ENCODE results near the gene KCTD19.

Gene KCTD19

GRCh38 chr16:67346341-67346740, 19.8 kb upstream of the KCTD19 start:
- Mint-ChIP-seq H3K4me3 (no peak overlapping the region), H3K36me3 (ENCODE audit: insufficient read depth) (peaks cover 2% of the 10 kb centered on the region), H3K27ac (ENCODE audit: low read depth) (no peak overlapping the region), H3K9me3 (no peaks in the 10 kb centered on the region), H3K27me3 (no peaks in the 10 kb centered on the region), H3K4me1 (no peaks in the 10 kb centered on the region)
- ATAC-seq (replicated peaks; ENCODE audit: extremely low read depth, poor library complexity, severe bottlenecking) = no peak
- DNase-seq (ENCODE audit: low spot score in 2 of 2) = no peak

GRCh38 chr16:67345401-67345800, 18.9 kb upstream of the KCTD19 start:
- no peak overlapping the region for H3K27ac Mint-ChIP-seq (ENCODE audit: low read depth)
- peaks cover 2% of the 10 kb centered on the region for H3K36me3 Mint-ChIP-seq (ENCODE audit: insufficient read depth)
- no peaks in the 10 kb centered on the region for H3K4me1 Mint-ChIP-seq
- no peak overlapping the region for H3K4me3 Mint-ChIP-seq
- H3K9me3 Mint-ChIP-seq = no peaks in the 10 kb centered on the region
- H3K27me3 Mint-ChIP-seq = no peaks in the 10 kb centered on the region
- ATAC-seq (replicated peaks; ENCODE audit: extremely low read depth, poor library complexity, severe bottlenecking) = no peak
- no peak for DNase-seq (ENCODE audit: low spot score in 2 of 2)

- ATAC-seq (replicated peaks; ENCODE audit: extremely low read depth, poor library complexity, severe bottlenecking) (no peak), DNase-seq (ENCODE audit: low spot score in 2 of 2) (no peak)
- no peaks in the 10 kb centered on the region for H3K4me1 Mint-ChIP-seq
- H3K36me3 Mint-ChIP-seq (ENCODE audit: insufficient read depth) = peaks cover 2% of the 10 kb centered on the region
- H3K27ac Mint-ChIP-seq (ENCODE audit: low read depth) = no peak overlapping the region
- no peak overlapping the region for H3K4me3 Mint-ChIP-seq
- H3K27me3 Mint-ChIP-seq = no peaks in the 10 kb centered on the region
- no peaks in the 10 kb centered on the region for H3K9me3 Mint-ChIP-seq
Measured at GRCh38 chr16:67342616-67343015, 16.1 kb upstream of the KCTD19 start.

GRCh38 chr16:67341250-67341649, 14.7 kb upstream of the KCTD19 start:
- ATAC-seq (replicated peaks; ENCODE audit: extremely low read depth, poor library complexity, severe bottlenecking) = no peak
- no peak overlapping the region for H3K4me3 Mint-ChIP-seq

GRCh38 chr16:67339453-67339852, 12.9 kb upstream of the KCTD19 start:
- Mint-ChIP-seq H3K9me3 (no peaks in the 10 kb centered on the region), H3K4me1 (no peaks in the 10 kb centered on the region), H3K4me3 (no peak overlapping the region), H3K27me3 (no peaks in the 10 kb centered on the region), H3K36me3 (ENCODE audit: insufficient read depth) (peaks cover 2% of the 10 kb centered on the region), H3K27ac (ENCODE audit: low read depth) (no peak overlapping the region)
- DNase-seq (ENCODE audit: low spot score in 2 of 2) = no peak
- ATAC-seq (replicated peaks; ENCODE audit: extremely low read depth, poor library complexity, severe bottlenecking) = no peak

More at GRCh38 chr16:67341250-67341649, 14.7 kb upstream of the KCTD19 start:
- H3K9me3 Mint-ChIP-seq = no peaks in the 10 kb centered on the region
- peaks cover 2% of the 10 kb centered on the region for H3K36me3 Mint-ChIP-seq (ENCODE audit: insufficient read depth)
- DNase-seq (ENCODE audit: low spot score in 2 of 2) = no peak
- H3K4me1 Mint-ChIP-seq = no peaks in the 10 kb centered on the region
- no peak overlapping the region for H3K27ac Mint-ChIP-seq (ENCODE audit: low read depth)
- H3K27me3 Mint-ChIP-seq = no peaks in the 10 kb centered on the region

GRCh38 chr16:67336648-67337047, 10.1 kb upstream of the KCTD19 start:
- ATAC-seq (replicated peaks; ENCODE audit: extremely low read depth, poor library complexity, severe bottlenecking) = no peak
- Mint-ChIP-seq H3K36me3 (ENCODE audit: insufficient read depth) (peaks cover 2% of the 10 kb centered on the region), H3K27me3 (no peaks in the 10 kb centered on the region), H3K27ac (ENCODE audit: low read depth) (no peak overlapping the region), H3K4me1 (no peaks in the 10 kb centered on the region), H3K4me3 (no peak overlapping the region), H3K9me3 (no peaks in the 10 kb centered on the region)
- DNase-seq (ENCODE audit: low spot score in 2 of 2) = no peak

- H3K9me3 Mint-ChIP-seq = no peaks in the 10 kb centered on the region
- ATAC-seq (replicated peaks; ENCODE audit: extremely low read depth, poor library complexity, severe bottlenecking) = no peak
Measured at GRCh38 chr16:67336116-67336515, 9.6 kb upstream of the KCTD19 start.

GRCh38 chr16:67333315-67333714, 6.8 kb upstream of the KCTD19 start:
- Mint-ChIP-seq H3K4me3 (no peak overlapping the region), H3K27ac (ENCODE audit: low read depth) (no peak overlapping the region), H3K9me3 (no peaks in the 10 kb centered on the region), H3K36me3 (ENCODE audit: insufficient read depth) (no peaks in the 10 kb centered on the region), H3K27me3 (no peaks in the 10 kb centered on the region), H3K4me1 (no peaks in the 10 kb centered on the region)
- DNase-seq (ENCODE audit: low spot score in 2 of 2) (no peak), ATAC-seq (replicated peaks; ENCODE audit: extremely low read depth, poor library complexity, severe bottlenecking) (no peak)

More at GRCh38 chr16:67336116-67336515, 9.6 kb upstream of the KCTD19 start:
- Mint-ChIP-seq H3K4me3 (no peak overlapping the region), H3K27ac (ENCODE audit: low read depth) (no peak overlapping the region), H3K27me3 (no peaks in the 10 kb centered on the region), H3K4me1 (no peaks in the 10 kb centered on the region), H3K36me3 (ENCODE audit: insufficient read depth) (no peaks in the 10 kb centered on the region)
- DNase-seq (ENCODE audit: low spot score in 2 of 2) = no peak

GRCh38 chr16:67329901-67330300, 3.4 kb upstream of the KCTD19 start:
- peaks cover 11% of the 10 kb centered on the region for H3K4me1 Mint-ChIP-seq
- no peaks in the 10 kb centered on the region for H3K9me3 Mint-ChIP-seq
- ATAC-seq (replicated peaks; ENCODE audit: extremely low read depth, poor library complexity, severe bottlenecking) (no peak), DNase-seq (ENCODE audit: low spot score in 2 of 2) (no peak)
- no peak overlapping the region for H3K27ac Mint-ChIP-seq (ENCODE audit: low read depth)
- no peak overlapping the region for H3K4me3 Mint-ChIP-seq
- no peaks in the 10 kb centered on the region for H3K36me3 Mint-ChIP-seq (ENCODE audit: insufficient read depth)
- no peaks in the 10 kb centered on the region for H3K27me3 Mint-ChIP-seq

GRCh38 chr16:67327743-67328142, 1.2 kb upstream of the KCTD19 start:
- Mint-ChIP-seq H3K9me3 (no peaks in the 10 kb centered on the region), H3K27ac (ENCODE audit: low read depth) (no peak overlapping the region), H3K4me3 (no peak overlapping the region)

GRCh38 chr16:67326115-67326471, 448 bp downstream of the KCTD19 start:
- Mint-ChIP-seq H3K27me3 (peaks cover 24% of the 10 kb centered on the region), H3K9me3 (no peaks in the 10 kb centered on the region), H3K27ac (ENCODE audit: low read depth) (no peak overlapping the region), H3K36me3 (ENCODE audit: insufficient read depth) (no peaks in the 10 kb centered on the region), H3K4me3 (peak overlapping the region; percentile 79), H3K4me1 (peaks cover 11% of the 10 kb centered on the region)
- DNase-seq (ENCODE audit: low spot score in 2 of 2) (no peak), ATAC-seq (replicated peaks; ENCODE audit: extremely low read depth, poor library complexity, severe bottlenecking) (no peak)

More at GRCh38 chr16:67327743-67328142, 1.2 kb upstream of the KCTD19 start:
- DNase-seq (ENCODE audit: low spot score in 2 of 2) = no peak
- peaks cover 11% of the 10 kb centered on the region for H3K4me1 Mint-ChIP-seq
- no peaks in the 10 kb centered on the region for H3K36me3 Mint-ChIP-seq (ENCODE audit: insufficient read depth)
- ATAC-seq (replicated peaks; ENCODE audit: extremely low read depth, poor library complexity, severe bottlenecking) = no peak
- peaks cover 14% of the 10 kb centered on the region for H3K27me3 Mint-ChIP-seq

GRCh38 chr16:67317853-67318252, 8.7 kb downstream of the KCTD19 start:
- DNase-seq (ENCODE audit: low spot score in 2 of 2) (no peak), ATAC-seq (replicated peaks; ENCODE audit: extremely low read depth, poor library complexity, severe bottlenecking) (no peak)
- no peaks in the 10 kb centered on the region for H3K4me1 Mint-ChIP-seq
- H3K4me3 Mint-ChIP-seq = no peak overlapping the region
- H3K27me3 Mint-ChIP-seq = peaks cover 28% of the 10 kb centered on the region
- no peak overlapping the region for H3K27ac Mint-ChIP-seq (ENCODE audit: low read depth)
- no peaks in the 10 kb centered on the region for H3K36me3 Mint-ChIP-seq (ENCODE audit: insufficient read depth)
- no peaks in the 10 kb centered on the region for H3K9me3 Mint-ChIP-seq

GRCh38 chr16:67312719-67313118, 13.8 kb downstream of the KCTD19 start:
- Mint-ChIP-seq H3K27ac (ENCODE audit: low read depth) (no peak overlapping the region), H3K9me3 (no peaks in the 10 kb centered on the region), H3K27me3 (no peaks in the 10 kb centered on the region), H3K4me3 (no peak overlapping the region), H3K36me3 (ENCODE audit: insufficient read depth) (no peaks in the 10 kb centered on the region), H3K4me1 (peaks cover 5% of the 10 kb centered on the region)
- DNase-seq (ENCODE audit: low spot score in 2 of 2) (no peak), ATAC-seq (replicated peaks; ENCODE audit: extremely low read depth, poor library complexity, severe bottlenecking) (no peak)
